Kidney epithelial cell (primary cell): ENCODE data around the gene PIGR. TPM values are rescaled to one million over a fixed set of nuclear protein-coding genes. Genes with fewer than 3 reads are reported as not detected.

Experiments
- DNase-seq: peaks from one replicate; pipeline ENCODE4 v3.0.0-alpha.2; 2010; ENCODE audit warnings: low read depth
- H3K27me3 ChIP-seq: 2 replicates; pipeline ENCODE4 v1.6.0; 2011; ENCODE audit warnings: low read length; ENCODE audit not compliant: control insufficient read depth, insufficient read depth
- H3K36me3 ChIP-seq: 2 replicates; pipeline ENCODE4 v1.5.1; 2011; ENCODE audit warnings: low read length; ENCODE audit not compliant: control insufficient read depth, insufficient read depth
- H3K4me3 ChIP-seq: 2 replicates; pipeline ENCODE4 v1.5.1; 2011; ENCODE audit warnings: low read depth, mild to moderate bottlenecking, control low read depth, low read length
- total RNA-seq: library from RNA; depleted of rRNA; stranded (reverse); fragments of >200 nt; gene quantifications from 2 replicates; pipeline ENCODE4 v1.2.3, GENCODE V29; 2015
- TF ChIP-seq, protein P1 (sequence below): IDR thresholded peaks from 2 replicates; pipeline ENCODE4 v1.5.1; 2011; ENCODE audit warnings: mild to moderate bottlenecking, moderate library complexity, low read length, control low read depth, inconsistent platforms; ENCODE audit not compliant: insufficient read depth, poor library complexity, severe bottlenecking

Gene PIGR
- total RNA-seq, 1 donor from 2014 or later, result not detected

DNA sequence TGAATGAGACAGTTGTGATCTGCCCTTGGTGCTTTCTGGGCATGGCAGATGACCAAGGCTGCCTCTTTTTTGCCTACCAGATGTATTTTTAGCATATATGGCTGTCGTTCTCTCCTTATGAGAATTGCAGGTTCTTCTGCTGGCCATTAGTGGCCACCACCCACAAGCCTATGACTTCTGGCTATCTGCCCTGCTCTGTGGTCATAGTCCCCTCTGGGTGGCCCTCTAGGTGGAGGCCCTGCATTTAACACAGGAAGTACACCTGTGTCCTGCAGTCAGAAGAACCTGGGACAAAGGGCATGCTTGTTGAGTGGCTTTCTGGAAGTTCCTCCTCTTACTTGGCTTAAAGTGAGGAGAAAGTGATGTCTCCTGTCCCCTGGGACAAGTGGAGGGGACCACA lies 17.5 kb upstream of the PIGR start:
- Histone ChIP-seq H3K36me3 (no peaks in the 10 kb centered on the region), H3K27me3 (no peaks in the 10 kb centered on the region), H3K4me3 (no peak overlapping the region)
- no peak for DNase-seq
- TF ChIP-seq, protein P1, sequence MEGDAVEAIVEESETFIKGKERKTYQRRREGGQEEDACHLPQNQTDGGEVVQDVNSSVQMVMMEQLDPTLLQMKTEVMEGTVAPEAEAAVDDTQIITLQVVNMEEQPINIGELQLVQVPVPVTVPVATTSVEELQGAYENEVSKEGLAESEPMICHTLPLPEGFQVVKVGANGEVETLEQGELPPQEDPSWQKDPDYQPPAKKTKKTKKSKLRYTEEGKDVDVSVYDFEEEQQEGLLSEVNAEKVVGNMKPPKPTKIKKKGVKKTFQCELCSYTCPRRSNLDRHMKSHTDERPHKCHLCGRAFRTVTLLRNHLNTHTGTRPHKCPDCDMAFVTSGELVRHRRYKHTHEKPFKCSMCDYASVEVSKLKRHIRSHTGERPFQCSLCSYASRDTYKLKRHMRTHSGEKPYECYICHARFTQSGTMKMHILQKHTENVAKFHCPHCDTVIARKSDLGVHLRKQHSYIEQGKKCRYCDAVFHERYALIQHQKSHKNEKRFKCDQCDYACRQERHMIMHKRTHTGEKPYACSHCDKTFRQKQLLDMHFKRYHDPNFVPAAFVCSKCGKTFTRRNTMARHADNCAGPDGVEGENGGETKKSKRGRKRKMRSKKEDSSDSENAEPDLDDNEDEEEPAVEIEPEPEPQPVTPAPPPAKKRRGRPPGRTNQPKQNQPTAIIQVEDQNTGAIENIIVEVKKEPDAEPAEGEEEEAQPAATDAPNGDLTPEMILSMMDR, result no peak

DNA sequence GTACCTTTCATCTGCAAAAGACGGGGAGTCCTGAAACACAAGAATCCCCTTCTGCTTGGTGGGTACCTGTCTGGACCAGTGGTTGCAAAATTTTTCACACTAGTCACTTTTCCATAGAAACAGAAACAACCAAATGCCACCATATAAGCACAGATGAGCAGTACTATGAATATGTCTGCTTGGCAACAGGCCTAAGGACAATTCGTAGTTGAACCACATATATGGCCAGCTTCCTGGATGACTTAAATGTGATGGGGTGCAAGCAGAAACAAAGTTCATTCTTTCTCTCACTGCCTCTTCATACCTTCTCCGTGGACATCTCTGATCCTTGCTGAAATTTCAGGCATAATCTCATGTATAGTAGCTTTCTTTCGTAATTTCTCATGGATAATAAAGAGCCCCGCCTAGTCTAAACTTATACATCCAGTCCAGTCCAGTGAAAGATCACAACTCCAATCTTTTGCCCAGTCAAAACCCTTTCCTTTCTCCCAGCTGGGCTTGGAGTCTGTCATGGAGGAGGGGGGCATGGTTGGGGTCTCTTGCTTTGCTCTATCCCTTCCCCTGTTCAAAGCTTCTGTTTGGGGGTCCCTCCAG lies 16.9 kb upstream of the PIGR start:
- Histone ChIP-seq H3K36me3 (no peaks in the 10 kb centered on the region), H3K27me3 (no peaks in the 10 kb centered on the region), H3K4me3 (no peak overlapping the region)
- TF ChIP-seq, protein P1, result no peak
- no peak for DNase-seq

DNA sequence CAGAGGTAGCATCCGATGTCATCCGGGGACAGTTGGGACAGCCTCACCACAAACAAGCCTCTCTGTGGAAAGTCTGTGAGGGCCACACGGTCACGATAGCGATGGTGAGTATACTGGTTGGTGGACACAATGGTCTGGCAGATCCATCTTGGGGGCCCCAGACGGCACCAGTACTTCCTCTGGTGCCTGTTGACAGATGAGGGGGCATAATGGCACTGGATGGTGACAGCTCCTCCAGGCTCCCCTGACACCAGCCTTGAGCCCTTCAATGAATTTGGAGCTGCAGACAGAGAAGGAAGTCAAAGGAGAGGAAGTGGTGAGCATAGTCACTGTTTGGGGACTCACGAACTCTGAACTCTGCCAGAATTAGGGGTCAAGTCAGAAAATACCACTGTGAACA lies 16.0 kb upstream of the PIGR start:
- Histone ChIP-seq H3K36me3 (no peaks in the 10 kb centered on the region), H3K27me3 (no peaks in the 10 kb centered on the region), H3K4me3 (no peak overlapping the region)
- DNase-seq, result no peak
- TF ChIP-seq, protein P1, result no peak

DNA sequence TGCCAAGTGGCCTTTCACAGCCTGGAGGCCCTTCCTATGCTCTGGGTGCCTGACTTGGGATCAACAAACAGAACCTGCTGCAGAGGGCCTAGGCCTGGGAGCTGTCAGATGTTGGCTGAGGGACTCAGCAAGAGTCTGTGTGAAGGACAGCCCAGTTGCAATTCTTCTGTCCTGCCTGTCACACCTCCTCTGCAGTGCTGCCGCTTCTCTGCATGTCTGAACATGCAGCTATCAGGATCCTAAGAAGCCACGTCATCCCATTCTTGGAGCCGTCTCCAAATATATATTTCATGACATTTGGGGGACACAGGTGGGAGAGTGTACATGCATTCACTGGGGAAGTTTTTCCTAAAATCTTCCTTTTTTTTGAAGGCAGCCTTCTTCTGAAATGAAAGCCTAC lies 15.4 kb upstream of the PIGR start:
- no peaks in the 10 kb centered on the region for H3K36me3 ChIP-seq
- no peak overlapping the region for H3K4me3 ChIP-seq
- DNase-seq, result no peak
- TF ChIP-seq, protein P1, result no peak
- no peaks in the 10 kb centered on the region for H3K27me3 ChIP-seq

DNA sequence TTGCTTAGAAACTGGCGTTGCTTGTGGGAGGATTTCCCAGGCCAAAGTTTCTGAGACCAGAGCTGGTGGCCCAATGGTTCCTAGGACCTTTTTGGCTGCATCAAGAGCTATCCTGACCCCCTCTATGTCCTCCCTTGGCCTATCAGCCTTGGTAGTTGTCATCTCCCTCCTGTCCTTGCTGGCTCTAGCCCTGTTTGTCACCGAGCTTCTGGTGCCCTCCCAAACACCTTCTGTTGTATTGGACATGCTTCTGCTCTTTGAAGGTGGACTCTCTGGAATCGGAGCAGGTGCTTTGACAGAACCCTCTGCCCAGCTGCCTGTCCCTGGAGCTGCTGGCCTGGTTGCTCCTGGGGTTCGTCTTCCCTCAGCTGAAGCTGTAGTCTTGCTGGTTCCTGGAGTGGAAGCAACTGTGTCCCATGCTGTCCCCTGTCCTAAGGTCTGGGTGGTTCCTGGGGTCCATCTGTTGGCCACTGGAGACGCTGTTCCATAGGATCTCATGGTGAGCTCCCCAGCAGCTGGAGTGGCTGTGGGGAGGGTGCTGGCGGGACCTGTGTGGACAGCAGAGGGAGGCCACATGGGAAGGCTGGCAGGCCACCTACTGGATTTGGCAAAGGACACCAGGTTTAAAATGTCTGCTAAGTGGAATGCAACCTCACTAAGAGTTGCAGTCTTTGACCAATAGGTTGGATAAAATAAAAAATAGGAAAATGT lies 14.6 kb upstream of the PIGR start:
- Histone ChIP-seq H3K27me3 (no peaks in the 10 kb centered on the region), H3K36me3 (no peaks in the 10 kb centered on the region), H3K4me3 (no peak overlapping the region)
- TF ChIP-seq, protein P1, result no peak
- DNase-seq, result no peak

DNA sequence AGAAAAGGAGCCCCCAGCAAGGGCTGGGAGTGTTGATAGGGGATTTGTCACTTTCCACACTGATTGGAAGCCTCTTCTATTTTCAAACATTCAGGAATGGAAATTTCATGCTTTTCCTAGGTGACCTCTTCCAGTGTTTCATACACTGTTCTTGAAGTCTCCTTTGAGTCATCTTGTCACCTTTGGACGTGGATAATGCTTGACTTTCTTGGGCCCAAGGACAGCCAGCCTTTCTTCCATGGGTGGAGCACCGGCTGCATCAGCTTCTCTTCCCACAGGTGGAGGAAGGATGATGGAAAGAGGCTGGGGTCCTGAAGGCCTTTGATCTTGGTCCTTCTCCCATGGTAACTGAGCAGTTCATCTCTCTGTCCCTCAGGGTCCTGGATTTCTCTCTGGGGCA lies 11.9 kb upstream of the PIGR start:
- Histone ChIP-seq H3K36me3 (no peaks in the 10 kb centered on the region), H3K4me3 (no peak overlapping the region), H3K27me3 (no peaks in the 10 kb centered on the region)
- no peak for DNase-seq
- TF ChIP-seq, protein P1, result no peak
